ENCODE measurements around the gene CDC42BPB.

Gene CDC42BPB

DNA sequence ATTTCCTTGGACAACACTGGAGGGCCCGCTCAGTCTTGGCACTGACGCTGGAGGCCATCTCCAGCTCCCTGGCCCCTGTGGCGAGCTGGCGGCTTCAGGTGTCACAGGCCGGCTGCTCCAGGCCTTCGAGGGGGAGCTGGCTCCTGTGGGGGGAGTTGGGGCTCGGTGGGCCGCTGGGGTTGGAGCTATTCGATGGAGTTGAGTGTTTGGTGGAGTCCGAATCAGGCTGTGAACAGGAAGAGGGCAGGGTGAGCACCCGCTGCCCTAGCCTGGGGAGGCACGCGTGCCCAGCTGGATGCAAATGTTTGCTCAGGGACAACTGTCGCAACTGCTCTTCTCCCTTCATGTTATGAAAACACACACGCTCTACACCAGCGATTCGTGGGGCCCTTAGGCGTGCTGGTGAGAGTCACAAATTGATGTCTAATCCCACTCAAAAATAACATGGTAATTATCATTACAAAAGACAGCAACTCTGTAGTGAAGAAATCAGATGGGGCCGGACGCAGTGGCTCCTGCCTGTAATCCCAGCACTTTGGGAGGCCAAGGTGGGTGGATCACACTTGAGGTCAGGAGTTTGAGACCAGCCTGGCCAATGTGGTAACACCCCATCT is 123.6 kb downstream of the CDC42BPB start:
- DNase-seq (ENCODE audit: low read depth), result no peak
- TF ChIP-seq CTCF (IDR thresholded peaks at IDR 0.05; ENCODE audit: control insufficient read depth, extremely low read depth, insufficient read depth), result no peak
- H3K4me3 ChIP-seq (ENCODE audit: low read depth, low read length), result no peak overlapping the region

- DNase-seq (ENCODE audit: low read depth), result no peak
- no peak for TF ChIP-seq CTCF (IDR thresholded peaks at IDR 0.05; ENCODE audit: control insufficient read depth, extremely low read depth, insufficient read depth)
- H3K4me3 ChIP-seq (ENCODE audit: low read depth, low read length), result no peak overlapping the region
Observed at GRCh38 chr14:102932484-102933248, 124.7 kb downstream of the CDC42BPB start.

GRCh38 chr14:102931580-102932285 is 125.6 kb downstream of the CDC42BPB start:
- H3K4me3 ChIP-seq (ENCODE audit: low read depth, low read length), result no peak overlapping the region
- TF ChIP-seq CTCF (IDR thresholded peaks at IDR 0.05; ENCODE audit: control insufficient read depth, extremely low read depth, insufficient read depth), result no peak

DNA sequence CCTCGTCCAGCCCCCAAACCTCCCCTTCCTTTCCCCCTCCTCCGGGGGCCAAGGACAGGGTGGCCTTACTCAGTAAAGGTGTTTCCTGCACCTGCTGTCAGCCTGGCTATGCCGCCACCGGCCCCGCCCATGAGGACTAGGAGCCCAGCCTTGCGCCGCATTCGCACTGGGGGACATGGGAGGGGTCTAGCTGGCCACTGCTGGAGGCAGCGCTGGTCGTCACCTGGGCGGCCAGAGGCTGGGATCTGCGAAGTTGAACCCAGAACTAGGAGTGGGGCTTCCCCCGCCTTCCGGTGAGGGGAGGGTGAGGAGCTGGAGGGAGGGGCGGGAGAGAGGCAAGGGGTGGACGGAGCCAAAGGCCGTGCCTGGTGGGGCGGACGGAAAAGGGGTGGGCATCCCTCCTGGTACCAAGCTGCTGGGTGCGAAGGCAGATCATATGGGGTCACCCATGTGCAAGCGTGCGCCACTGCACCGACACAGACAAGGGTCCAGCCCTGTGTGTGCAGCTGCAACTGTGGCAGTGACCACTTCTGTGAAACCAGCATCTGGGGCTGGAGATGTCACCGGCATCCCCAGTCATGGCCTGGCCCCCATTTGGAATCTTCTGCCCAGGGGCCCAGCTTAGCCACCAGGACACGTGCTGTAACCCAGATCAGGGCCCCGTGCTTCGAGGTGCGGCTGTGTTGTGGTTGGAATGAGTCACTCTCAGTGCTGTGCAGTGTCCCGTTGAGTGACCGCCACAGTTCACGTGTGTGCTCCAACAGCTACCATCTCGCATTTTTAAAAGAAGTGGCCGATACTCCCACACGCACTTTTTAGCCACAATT is 126.4 kb downstream of the CDC42BPB start:
- TF ChIP-seq CTCF (IDR thresholded peaks at IDR 0.05; ENCODE audit: control insufficient read depth, extremely low read depth, insufficient read depth), result no peak
- DNase-seq (ENCODE audit: low read depth), result no peak
- no peak overlapping the region for H3K4me3 ChIP-seq (ENCODE audit: low read depth, low read length)

More at GRCh38 chr14:102931580-102932285, 125.6 kb downstream of the CDC42BPB start:
- DNase-seq (ENCODE audit: low read depth), result no peak

DNA sequence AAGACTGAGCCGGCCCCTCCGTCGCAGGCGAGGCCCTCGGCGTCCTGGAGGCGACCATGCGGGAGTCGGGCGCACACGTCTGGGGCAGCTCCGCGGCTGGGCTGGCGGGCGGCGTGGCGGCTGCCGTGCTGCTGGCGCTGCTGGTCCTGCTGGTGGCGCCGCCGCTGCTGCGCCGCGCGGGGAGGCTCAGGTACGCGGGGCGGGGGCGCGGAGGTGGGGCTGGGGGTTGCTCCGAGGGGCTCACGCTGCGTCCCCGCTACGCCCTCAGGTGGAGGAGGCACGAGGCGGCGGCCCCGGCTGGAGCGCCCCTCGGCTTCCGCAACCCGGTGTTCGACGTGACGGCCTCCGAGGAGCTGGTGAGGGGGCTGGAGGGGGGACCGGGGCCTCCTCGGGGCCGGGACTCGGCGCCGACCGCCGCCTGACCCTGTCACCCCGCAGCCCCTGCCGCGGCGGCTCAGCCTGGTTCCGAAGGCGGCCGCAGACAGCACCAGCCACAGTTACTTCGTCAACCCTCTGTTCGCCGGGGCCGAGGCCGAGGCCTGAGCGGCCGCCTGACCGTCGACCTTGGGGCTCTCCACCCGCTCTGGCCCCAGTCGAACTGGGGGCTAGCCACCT is 127.1 kb downstream of the CDC42BPB start:
- H3K4me3 ChIP-seq (ENCODE audit: low read depth, low read length), result no peak overlapping the region
- no peak for TF ChIP-seq CTCF (IDR thresholded peaks at IDR 0.05; ENCODE audit: control insufficient read depth, extremely low read depth, insufficient read depth)
- DNase-seq (ENCODE audit: low read depth), result no peak

Data from LNCaP clone FGC (cell line).